HEK293T (cell line): ENCODE data around the gene CDCP2.
"Not testable (repeated sequence)": the region's sequence is repeated elsewhere in the genome, so short reads cannot be mapped to it uniquely, and the experiment has no call there.

ENCODE experiments used
- CTCF ChIA-PET: fragments of 350-600 bp; formaldehyde crosslinking; extraction: SDS; loops from one replicate; lab custom pipeline; 2021; ENCODE audit warnings: antibody characterized with exemption, inconsistent platforms; lab: Yijun Ruan, JAX
- POLR2A ChIA-PET: fragments of 350-600 bp; formaldehyde crosslinking; extraction: SDS; loops from one replicate; lab custom pipeline; 2020; ENCODE audit warnings: antibody characterized with exemption, inconsistent platforms; lab: Yijun Ruan, JAX
- DNase-seq: peaks from one replicate; pipeline ENCODE4 v3.0.0; 2012; ENCODE audit warnings: mixed read lengths; ENCODE audit errors: extremely low spot score
- ARNT ChIP-seq: fragments of 450-650 bp; IDR thresholded peaks from 2 replicates; pipeline ENCODE4 v1.6.1; 2017; ENCODE audit warnings: mild to moderate bottlenecking
- BHLHE40 ChIP-seq: fragments of 450-650 bp; IDR thresholded peaks from 2 replicates; pipeline ENCODE4 v1.6.1; 2016; ENCODE audit warnings: mild to moderate bottlenecking, moderate library complexity, borderline replicate concordance
- CTBP1 ChIP-seq: fragments of 450-650 bp; IDR thresholded peaks from 2 replicates; pipeline ENCODE4 v1.6.1; 2016; ENCODE audit warnings: borderline replicate concordance
- ELF4 ChIP-seq: fragments of 450-650 bp; IDR thresholded peaks from 2 replicates; pipeline ENCODE4 v1.6.1; 2017; ENCODE audit warnings: antibody characterized with exemption
- FOXA1 ChIP-seq: fragments of 450-650 bp; IDR thresholded peaks from 2 replicates; pipeline ENCODE4 v1.6.1; 2016; ENCODE audit warnings: mild to moderate bottlenecking
- FOXK2 ChIP-seq: fragments of 450-650 bp; IDR thresholded peaks from 2 replicates; pipeline ENCODE4 v1.6.1; 2016; ENCODE audit warnings: mild to moderate bottlenecking
- FOXM1 ChIP-seq: fragments of 450-650 bp; IDR thresholded peaks from 2 replicates; pipeline ENCODE4 v1.6.1; 2017; ENCODE audit warnings: mild to moderate bottlenecking, borderline replicate concordance
- HDGF ChIP-seq: fragments of 450-650 bp; IDR thresholded peaks from 2 replicates; pipeline ENCODE4 v1.6.1; 2017; ENCODE audit warnings: antibody characterized with exemption, borderline replicate concordance
- L3MBTL2 ChIP-seq: fragments of 450-650 bp; conservative IDR thresholded peaks from 2 replicates; pipeline ENCODE4 v1.6.1; 2016; ENCODE audit warnings: mild to moderate bottlenecking
- LEF1 ChIP-seq: fragments of 450-650 bp; IDR thresholded peaks from 2 replicates; pipeline ENCODE4 v1.6.1; 2017; ENCODE audit warnings: mild to moderate bottlenecking, borderline replicate concordance
- NFRKB ChIP-seq: fragments of 450-650 bp; IDR thresholded peaks from 2 replicates; pipeline ENCODE4 v1.6.1; 2016; ENCODE audit warnings: mild to moderate bottlenecking, moderate library complexity
- PKNOX1 ChIP-seq: fragments of 450-650 bp; IDR thresholded peaks from 2 replicates; pipeline ENCODE4 v1.6.1; 2016
- SP1 ChIP-seq: fragments of 450-650 bp; IDR thresholded peaks from 2 replicates; pipeline ENCODE4 v1.6.1; 2017
- SUZ12 ChIP-seq: fragments of 450-650 bp; IDR thresholded peaks from 2 replicates; pipeline ENCODE4 v1.6.1; 2016; ENCODE audit warnings: mild to moderate bottlenecking
- TARDBP ChIP-seq: fragments of 450-650 bp; IDR thresholded peaks from 2 replicates; pipeline ENCODE4 v1.6.1; 2016
- ZNF384 ChIP-seq: fragments of 450-650 bp; IDR thresholded peaks from 2 replicates; pipeline ENCODE4 v1.6.1; 2016

The CDCP2 gene

GRCh38 chr1:54169068-54169467 is 16.3 kb upstream of the CDCP2 start:
- POLR2A ChIA-PET: interaction anchor here (0.8 kb wide), 1 partner anchor 31 kb away, joined by 3 read pairs; the partner anchor contains the start of gene MRPL37

GRCh38 chr1:54168206-54168965 is 15.6 kb upstream of the CDCP2 start:
- ChIA-PET CTCF (no interaction called here), POLR2A (interaction anchor here (0.8 kb wide), 1 partner anchor 32 kb away, joined by 3 read pairs; the partner anchor contains the start of gene MRPL37)
- DNase-seq: no peak
- TF ChIP-seq TARDBP: no peak
- TF ChIP-seq FOXA1: no peak
- TF ChIP-seq ARNT: no peak
- TF ChIP-seq L3MBTL2: no peak
- no peak for TF ChIP-seq FOXM1
- no peak for TF ChIP-seq ELF4
- no peak for TF ChIP-seq BHLHE40
- TF ChIP-seq LEF1: no peak
- no peak for TF ChIP-seq SUZ12

More at GRCh38 chr1:54169068-54169467, 16.3 kb upstream of the CDCP2 start:
- no peak for DNase-seq
- no peak for TF ChIP-seq FOXK2
- no peak for TF ChIP-seq L3MBTL2
- no peak for TF ChIP-seq SUZ12
- no peak for TF ChIP-seq CTBP1
- CTCF ChIA-PET: interaction anchor here (1.1 kb wide), 1 partner anchor 260 kb away, joined by 3 read pairs; no protein-coding TSS in a partner anchor

GRCh38 chr1:54167422-54168139 is 14.8 kb upstream of the CDCP2 start:
- DNase-seq: no peak
- POLR2A ChIA-PET: no interaction called here
- CTCF ChIA-PET: no interaction called here
- TF ChIP-seq ELF4 (no peak), SP1 (no peak), ZNF384 (no peak), FOXA1 (no peak), CTBP1 (no peak), LEF1 (no peak), BHLHE40 (no peak), PKNOX1 (no peak), L3MBTL2 (no peak), FOXM1 (no peak), HDGF (no peak), NFRKB (no peak), SUZ12 (no peak), TARDBP (no peak), ARNT (no peak)

GRCh38 chr1:54166357-54166756 is 13.6 kb upstream of the CDCP2 start:
- CTCF ChIA-PET, POLR2A ChIA-PET, DNase-seq: not testable (repeated sequence)

GRCh38 chr1:54165146-54165545 is 12.3 kb upstream of the CDCP2 start:
- ChIA-PET POLR2A (no interaction called here), CTCF (no interaction called here)
- TF ChIP-seq ELF4 (no peak), NFRKB (no peak), CTBP1 (no peak), LEF1 (no peak), BHLHE40 (no peak), ZNF384 (no peak), SP1 (no peak), L3MBTL2 (no peak), ARNT (no peak), FOXK2 (no peak), SUZ12 (no peak), FOXM1 (no peak), FOXA1 (no peak), PKNOX1 (no peak)
- DNase-seq: no peak

GRCh38 chr1:54163573-54163972 is 10.8 kb upstream of the CDCP2 start:
- TF ChIP-seq FOXM1: no peak
- no peak for TF ChIP-seq L3MBTL2
- no peak for TF ChIP-seq LEF1
- TF ChIP-seq HDGF: no peak
- TF ChIP-seq SUZ12: no peak
- TF ChIP-seq BHLHE40: no peak
- no peak for TF ChIP-seq NFRKB
- TF ChIP-seq ZNF384: no peak
- TF ChIP-seq ELF4: no peak
- no peak for TF ChIP-seq ARNT
- no peak for TF ChIP-seq TARDBP
- TF ChIP-seq FOXK2: no peak
- TF ChIP-seq FOXA1: no peak
- no peak for TF ChIP-seq SP1
- no peak for TF ChIP-seq CTBP1
- TF ChIP-seq PKNOX1: no peak
- DNase-seq: no peak
- ChIA-PET POLR2A (no interaction called here), CTCF (interaction anchor here (1.9 kb wide), 1 partner anchor 18 kb away, joined by 4 read pairs; no protein-coding TSS in a partner anchor)
